PC-9 (cell line): ENCODE results near the gene NT5DC1. TPM values are rescaled to one million over a fixed set of nuclear protein-coding genes. Genes with fewer than 3 reads are reported as not detected.

Experiments used
- BruUV-seq: library from RNA; stranded (reverse); fragments of 400-500 nt; replicated peaks from 2 replicates; lab custom pipeline; 2021; lab: Mats Ljungman, UMichigan
- CTCF ChIA-PET: fragments of 300-600 bp; sonication (Branson Sonifier 250); formaldehyde crosslinking; loops from one replicate; lab custom pipeline; 2022; ENCODE audit warnings: antibody characterized with exemption; lab: Charles Lee
- POLR2A ChIA-PET: fragments of 300-600 bp; sonication (Branson Sonifier 250); formaldehyde crosslinking; loops from one replicate; lab custom pipeline; 2022; ENCODE audit warnings: antibody characterized with exemption; ENCODE audit not compliant: unreplicated experiment; lab: Charles Lee
- DNase-seq, 2 experiments: peaks; one replicate each; pipeline versions ENCODE4 v3.0.0 to v3.0.0-alpha.2; 2015 to 2022; ENCODE audit warnings: mixed read lengths in 1 of 2
- H2AFZ ChIP-seq: fragments of 200-600 bp; sonication (generic); 2 replicates; pipeline ENCODE4 v1.8.1; 2017; ENCODE audit warnings: antibody characterized with exemption
- H3F3A ChIP-seq: fragments of 200-600 bp; sonication (generic); 2 replicates; pipeline ENCODE4 v1.8.1; 2017; ENCODE audit warnings: antibody characterized with exemption, mild to moderate bottlenecking, low read depth; ENCODE audit not compliant: insufficient read depth
- H3K27ac ChIP-seq: fragments of 200-600 bp; sonication (generic); 2 replicates; pipeline ENCODE4 v1.6.1; 2016; ENCODE audit warnings: mixed run types
- H3K27me3 ChIP-seq: fragments of 200-600 bp; sonication (generic); 2 replicates; pipeline ENCODE4 v1.6.1; 2016; ENCODE audit warnings: low read depth, mixed run types; ENCODE audit not compliant: insufficient read depth
- H3K36me3 ChIP-seq: fragments of 200-600 bp; sonication (generic); 2 replicates; pipeline ENCODE4 v1.6.1; 2016; ENCODE audit warnings: low read depth, mixed run types
- H3K4me1 ChIP-seq: fragments of 200-600 bp; sonication (generic); replicated peaks from 2 replicates; pipeline ENCODE4 v1.6.1; 2016; ENCODE audit warnings: mixed run types; ENCODE audit not compliant: insufficient read depth
- H3K4me2 ChIP-seq: fragments of 200-600 bp; sonication (generic); 2 replicates; pipeline ENCODE4 v1.6.1; 2017; ENCODE audit warnings: mixed run types
- H3K4me3 ChIP-seq: fragments of 200-600 bp; sonication (generic); 2 replicates; pipeline ENCODE4 v1.6.1; 2016; ENCODE audit warnings: mixed run types
- H3K79me2 ChIP-seq: fragments of 200-600 bp; sonication (generic); 2 replicates; pipeline ENCODE4 v1.6.1; 2017; ENCODE audit warnings: low read depth, mixed run types
- H3K9me2 ChIP-seq: fragments of 200-600 bp; sonication (generic); 2 replicates; pipeline ENCODE4 v1.8.1; 2017; ENCODE audit warnings: mild to moderate bottlenecking; ENCODE audit not compliant: insufficient read depth
- H3K9me3 ChIP-seq: fragments of 200-600 bp; sonication (generic); 2 replicates; pipeline ENCODE4 v1.8.1; 2016; ENCODE audit warnings: low read depth; ENCODE audit not compliant: insufficient read depth
- H4K20me1 ChIP-seq: fragments of 200-600 bp; sonication (generic); 2 replicates; pipeline ENCODE4 v1.8.1; 2017; ENCODE audit not compliant: insufficient read depth
- CTCF ChIP-seq: fragments of 200-600 bp; sonication (generic); conservative IDR thresholded peaks from 2 replicates; pipeline ENCODE4 v1.6.1; 2017; ENCODE audit warnings: mixed run types, antibody characterized with exemption, mild to moderate bottlenecking, moderate library complexity
- EZH2 ChIP-seq: fragments of 200-600 bp; sonication (generic); IDR thresholded peaks from 2 replicates; pipeline ENCODE4 v1.8.0; 2017; ENCODE audit warnings: antibody characterized with exemption, low read depth
- intact Hi-C: fragments of 100-400 bp; cut with micrococcal nuclease; formaldehyde crosslinking; loops from one replicate; pipeline ENCODE4 v1.10.0; 2022; ENCODE audit not compliant: unreplicated experiment
- total RNA-seq: library from RNA; stranded (reverse); gene quantifications from 2 replicates; pipeline ENCODE4 v1.2.3, GENCODE V29; 2021

The NT5DC1 gene
- total RNA-seq, 1 experiment from 2014 or later, result 33.5 TPM

DNA sequence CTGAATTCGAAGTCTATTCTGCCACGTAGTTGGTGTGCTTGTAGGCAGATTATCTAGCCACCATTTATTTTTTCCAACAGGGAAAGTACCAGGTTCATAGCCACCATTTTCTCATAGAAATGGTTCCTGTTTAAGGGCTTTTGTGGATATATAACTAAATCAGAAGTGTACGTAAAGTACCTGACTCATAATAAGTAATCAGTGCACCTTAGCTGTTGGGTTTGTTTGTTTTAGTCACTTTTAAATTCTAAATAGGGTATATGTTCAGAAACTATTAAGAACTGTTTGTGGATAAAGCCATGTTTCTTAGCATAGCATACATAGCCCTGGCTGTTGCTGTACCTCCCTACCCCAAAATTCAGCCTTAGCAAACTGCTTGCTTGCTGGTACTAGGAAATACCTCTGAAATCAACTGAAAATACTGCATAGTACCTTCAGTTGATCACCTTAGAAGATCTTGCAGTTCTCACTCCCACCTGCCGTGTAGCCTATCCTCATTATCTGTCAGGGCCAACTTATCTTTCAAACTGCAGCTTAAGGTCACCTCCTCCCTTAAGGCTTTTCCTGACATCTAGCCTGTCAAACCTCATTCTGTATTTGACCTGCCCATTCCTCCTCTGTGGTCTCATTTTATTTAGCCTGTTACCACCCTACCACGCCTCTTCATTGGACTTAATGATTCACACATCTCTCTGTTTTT lies 69.9 kb downstream of the NT5DC1 start:
- Histone ChIP-seq H3K4me2 (no peak overlapping the region), H3K27me3 (no peaks in the 10 kb centered on the region), H3K4me3 (no peak overlapping the region), H3K4me1 (no peaks in the 10 kb centered on the region), H4K20me1 (no peaks in the 10 kb centered on the region), H3F3A (no peaks in the 10 kb centered on the region; the same call in 1 of the 2 replicates), H3K79me2 (no peaks in the 10 kb centered on the region), H3K27ac (no peak overlapping the region), H2AFZ (no peak overlapping the region), H3K36me3 (no peaks in the 10 kb centered on the region), H3K9me3 (no peaks in the 10 kb centered on the region; the same call in 1 of the 2 replicates), H3K9me2 (0 out of 2 replicates have a peak, but pooled peaks cover 5% of the 10 kb centered on the region)
- ChIA-PET POLR2A (no interaction called here), CTCF (no interaction called here)
- peak in 1 of 2 experiments; percentile 5 for DNase-seq
- intact Hi-C loops, result no loop called here
- TF ChIP-seq EZH2 (no peak), CTCF (no peak)
- no TSS peak for BruUV-seq

- H4K20me1 ChIP-seq, result no peaks in the 10 kb centered on the region
- ChIA-PET CTCF (no interaction called here), POLR2A (no interaction called here)
- peak in 1 of 2 experiments; percentile 10 for DNase-seq
- no peak overlapping the region for H3K27ac ChIP-seq
- no peak overlapping the region for H3K4me3 ChIP-seq
- intact Hi-C loops, result no loop called here
- 0 out of 2 replicates have a peak, but pooled peaks cover 5% of the 10 kb centered on the region for H3K9me2 ChIP-seq
- no peaks in the 10 kb centered on the region; the same call in 1 of the 2 replicates for H3F3A ChIP-seq
- no peaks in the 10 kb centered on the region for H3K27me3 ChIP-seq
- BruUV-seq, result no TSS peak
- H3K9me3 ChIP-seq, result no peaks in the 10 kb centered on the region; the same call in 1 of the 2 replicates
- H3K36me3 ChIP-seq, result no peaks in the 10 kb centered on the region
- no peaks in the 10 kb centered on the region for H3K4me1 ChIP-seq
- H3K79me2 ChIP-seq, result no peaks in the 10 kb centered on the region
- no peak overlapping the region for H2AFZ ChIP-seq
- TF ChIP-seq CTCF (no peak), EZH2 (no peak)
- no peak overlapping the region for H3K4me2 ChIP-seq
These were observed 73.3 kb downstream of the NT5DC1 start for GRCh38 chr6:116173928-116174327.

GRCh38 chr6:116175344-116175743 lies 74.7 kb downstream of the NT5DC1 start:
- H3K36me3 ChIP-seq, result no peaks in the 10 kb centered on the region
- no peaks in the 10 kb centered on the region for H3K4me1 ChIP-seq
- intact Hi-C loops, result no loop called here
- ChIA-PET CTCF (no interaction called here), POLR2A (no interaction called here)
- H3K9me2 ChIP-seq, result no peaks in the 10 kb centered on the region
- no TSS peak for BruUV-seq
- H3K79me2 ChIP-seq, result no peaks in the 10 kb centered on the region
- H4K20me1 ChIP-seq, result no peaks in the 10 kb centered on the region; the same call in 1 of the 2 replicates
- no peak overlapping the region for H3K4me2 ChIP-seq
- no peak for TF ChIP-seq EZH2
- no peak for TF ChIP-seq CTCF
- H3K9me3 ChIP-seq, result no peaks in the 10 kb centered on the region; the same call in 1 of the 2 replicates
- no peak overlapping the region for H3K27ac ChIP-seq
- no peaks in the 10 kb centered on the region for H3K27me3 ChIP-seq
- no peak for DNase-seq
- H3F3A ChIP-seq, result no peaks in the 10 kb centered on the region; the same call in 1 of the 2 replicates
- H3K4me3 ChIP-seq, result no peak overlapping the region
- H2AFZ ChIP-seq, result no peak overlapping the region
